Measurements from ENCODE around the gene REEP1. TPM values are rescaled to one million over a fixed set of nuclear protein-coding genes. Genes with fewer than 3 reads are reported as not detected.
A peak's percentile ranks its signal among the peaks of the same experiment; 100 is the strongest.
"Not testable (repeated sequence)": the region's sequence is repeated elsewhere in the genome, so short reads cannot be mapped to it uniquely, and the experiment has no call there.

The REEP1 gene
- total RNA-seq, 1 experiment from 2014 or later = 3.4 TPM

DNA sequence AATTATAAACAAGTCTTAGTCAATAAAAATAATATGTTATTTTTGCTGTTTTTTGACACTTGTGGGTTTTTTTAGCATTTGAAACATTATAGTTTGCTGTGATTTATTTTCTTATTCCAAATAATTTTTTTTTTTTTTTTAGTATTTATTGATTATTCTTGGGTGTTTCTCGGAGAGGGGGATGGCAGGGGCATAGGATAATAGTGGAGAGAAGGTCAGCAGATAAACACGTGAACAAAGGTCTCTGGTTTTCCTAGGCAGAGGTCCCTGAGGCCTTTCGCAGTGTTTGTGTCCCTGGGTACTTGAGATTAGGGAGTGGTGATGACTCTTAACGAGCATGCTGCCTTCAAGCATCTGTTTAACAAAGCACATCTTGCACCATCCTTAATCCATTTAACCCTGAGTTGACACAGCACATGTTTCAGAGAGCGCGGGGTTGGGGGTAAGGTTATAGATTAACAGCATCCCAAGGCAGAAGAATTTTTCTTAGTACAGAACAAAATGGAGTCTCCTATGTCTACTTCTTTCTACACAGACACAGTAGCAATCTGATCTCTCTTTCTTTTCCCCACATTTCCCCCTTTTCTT, 8.5 kb upstream of the REEP1 start:
- DNase-seq (ENCODE audit: low read depth) = not testable (repeated sequence)

- DNase-seq (ENCODE audit: low read depth) = no peak
These were observed 7.0 kb upstream of the REEP1 start for GRCh38 chr2:86344404-86344803.

GRCh38 chr2:86342488-86342887, 5.1 kb upstream of the REEP1 start:
- no peak for DNase-seq (ENCODE audit: low read depth)

- no peak for DNase-seq (ENCODE audit: low read depth)
These were observed 4.0 kb upstream of the REEP1 start for GRCh38 chr2:86341470-86341869.

DNA sequence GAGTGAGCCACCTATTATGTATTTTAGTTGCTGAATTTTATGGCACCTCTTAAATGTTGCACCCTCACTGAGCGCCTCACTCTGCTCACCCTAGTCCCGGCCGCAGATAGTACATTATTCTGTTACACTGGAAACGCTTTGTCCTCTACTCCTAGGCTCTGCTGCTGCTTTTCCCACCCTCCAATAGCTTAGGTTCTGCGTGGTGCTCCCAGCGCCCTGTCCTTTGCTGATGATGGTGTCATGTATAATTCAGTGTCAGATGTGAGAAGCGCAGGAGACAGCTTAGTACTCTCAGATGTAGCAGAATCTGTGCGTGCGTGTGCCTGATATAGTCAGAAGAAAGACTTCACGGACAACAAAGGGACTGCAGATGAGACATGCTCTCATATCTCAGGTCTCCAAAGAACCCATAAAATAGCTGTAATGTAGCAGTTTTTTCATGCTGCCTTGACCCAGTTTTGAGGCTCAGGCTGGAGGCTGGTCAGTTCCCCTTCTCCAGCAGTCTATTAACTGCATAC, 1.4 kb upstream of the REEP1 start:
- DNase-seq (ENCODE audit: low read depth) = no peak

GRCh38 chr2:86336675-86337243, 667 bp downstream of the REEP1 start:
- DNase-seq (ENCODE audit: low read depth) = no peak

GRCh38 chr2:86335865-86336674, 1.4 kb downstream of the REEP1 start:
- no peak for DNase-seq (ENCODE audit: low read depth)

DNA sequence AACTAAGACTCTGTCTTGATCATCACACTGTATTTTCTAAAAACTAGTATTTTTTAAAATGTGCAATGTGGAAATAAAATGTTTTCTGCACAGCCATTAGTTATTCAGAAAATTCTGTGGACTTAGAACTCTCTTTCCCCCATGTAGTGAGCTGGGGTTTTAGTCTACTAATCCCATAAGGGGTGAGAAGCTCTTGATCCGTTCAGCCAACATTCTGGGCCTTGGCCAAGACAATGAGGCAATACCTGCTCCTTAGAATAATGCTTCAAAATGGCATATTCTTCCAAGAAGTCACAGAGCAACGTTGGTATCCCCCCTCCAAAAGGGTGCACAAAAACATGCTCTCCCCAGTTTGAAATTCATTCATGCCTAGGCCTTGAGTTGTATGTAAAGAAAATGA, 4.0 kb downstream of the REEP1 start:
- DNase-seq (ENCODE audit: low read depth) = no peak

GRCh38 chr2:86332654-86333053, 4.8 kb downstream of the REEP1 start:
- no peak for DNase-seq (ENCODE audit: low read depth)

- no peak for DNase-seq (ENCODE audit: low read depth)
These were observed 6.0 kb downstream of the REEP1 start for GRCh38 chr2:86331384-86331783.

GRCh38 chr2:86330001-86330400, 7.4 kb downstream of the REEP1 start:
- no peak for DNase-seq (ENCODE audit: low read depth)

GRCh38 chr2:86323273-86324021, 14.0 kb downstream of the REEP1 start:
- DNase-seq (ENCODE audit: low read depth) = no peak

DNA sequence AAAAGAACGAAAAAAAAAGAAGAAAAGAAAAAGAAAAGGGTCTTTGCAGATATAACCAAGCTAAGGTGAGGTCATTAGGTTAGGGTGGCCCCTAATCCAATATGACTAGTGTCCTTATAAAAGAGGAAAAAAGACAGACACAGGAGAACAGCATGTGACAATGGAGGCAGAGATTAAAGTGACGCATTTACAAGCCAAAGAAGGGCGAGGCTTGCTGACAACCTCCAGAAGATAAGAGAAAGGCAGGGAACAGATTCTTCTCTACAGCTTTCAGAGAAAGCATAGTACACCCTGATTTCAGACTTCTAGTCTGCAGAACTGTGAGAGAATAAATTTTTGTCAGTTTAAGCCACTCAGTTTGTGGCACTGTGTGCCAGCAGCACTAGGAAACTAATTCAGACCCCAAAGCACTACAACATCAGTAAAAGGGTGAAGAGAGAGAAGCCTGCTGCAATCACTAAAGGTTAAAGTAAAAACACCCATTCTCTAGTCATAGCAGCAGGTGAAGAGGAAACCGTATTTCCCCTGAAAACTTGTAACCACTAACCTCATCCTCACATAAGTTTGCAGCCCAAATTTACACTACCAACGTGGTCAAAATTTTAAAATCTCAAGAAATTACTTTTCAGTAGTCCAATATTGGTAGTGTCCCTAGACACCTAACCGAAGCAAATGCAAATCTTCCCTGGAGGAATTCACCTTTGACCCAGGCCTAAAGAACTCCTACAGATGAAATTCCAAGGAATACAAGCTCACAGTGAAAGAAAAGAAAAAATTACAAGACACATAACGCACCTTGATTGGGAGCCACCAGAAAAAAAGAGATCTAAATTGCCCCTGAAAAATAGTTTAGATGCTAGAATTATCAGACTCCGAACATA, 17.5 kb downstream of the REEP1 start:
- DNase-seq (ENCODE audit: low read depth) = no peak

- DNase-seq (ENCODE audit: low read depth) = no peak
These were observed 22.3 kb downstream of the REEP1 start for GRCh38 chr2:86315084-86315483.

DNA sequence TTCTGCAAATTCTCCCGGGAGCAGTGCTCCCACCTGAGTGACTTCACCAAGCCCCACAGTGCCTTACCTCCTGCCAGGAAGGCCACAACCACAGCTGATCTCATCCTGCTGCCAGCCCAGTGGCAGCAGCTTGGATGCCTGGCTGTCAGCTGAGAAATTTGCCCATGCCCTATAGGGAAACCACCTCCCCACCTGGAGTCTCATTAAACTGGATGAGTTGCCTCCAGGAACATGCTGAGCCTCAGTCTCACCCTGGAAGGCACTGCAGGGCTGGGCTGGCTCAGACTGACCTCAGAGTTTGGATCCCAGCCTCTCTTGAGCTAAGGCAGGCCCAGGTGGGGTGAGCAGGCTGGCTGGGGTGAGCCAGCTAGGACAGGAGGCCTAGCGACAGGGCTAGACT, 23.3 kb downstream of the REEP1 start:
- DNase-seq (ENCODE audit: low read depth) = peak; percentile 65

DNA sequence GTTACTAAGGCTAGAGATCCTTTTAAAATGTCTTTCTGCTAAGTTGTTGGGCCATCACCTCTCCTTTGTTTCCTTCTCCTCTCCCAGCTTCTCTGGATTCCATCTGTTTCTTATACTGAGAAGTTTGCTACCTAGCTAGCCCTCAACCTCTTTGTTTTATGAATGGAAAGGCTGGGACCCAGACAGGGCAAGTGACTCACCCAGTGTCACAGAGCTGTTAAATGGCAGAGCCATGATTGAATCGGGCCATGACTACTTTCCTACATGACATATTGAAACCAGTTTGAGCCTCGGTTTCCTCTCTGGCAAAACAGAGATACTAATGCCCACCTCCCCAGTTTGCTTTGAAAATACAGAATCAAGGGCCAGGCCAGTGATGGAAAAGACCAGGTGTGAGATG, 24.1 kb downstream of the REEP1 start:
- DNase-seq (ENCODE audit: low read depth) = peak; percentile 25

GRCh38 chr2:86311879-86312278, 25.5 kb downstream of the REEP1 start:
- DNase-seq (ENCODE audit: low read depth) = no peak

DNA sequence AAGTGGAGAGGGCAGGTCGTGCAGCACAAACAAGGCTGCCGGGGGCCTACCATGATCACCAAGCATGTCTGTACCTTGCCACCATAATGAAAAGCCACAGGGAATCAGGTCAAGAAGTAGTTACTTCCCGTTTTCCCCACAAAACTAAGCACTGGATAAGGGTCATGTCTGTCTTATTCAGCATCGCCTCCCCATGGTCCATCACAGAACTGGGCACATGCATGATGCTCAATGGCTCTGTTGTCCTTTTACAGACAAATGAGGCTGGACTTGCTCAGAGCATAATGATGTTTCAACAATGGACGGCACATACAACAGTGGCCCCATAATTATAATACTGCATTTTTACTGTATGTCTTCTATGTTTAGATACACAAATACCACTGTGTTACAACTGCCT, 27.5 kb downstream of the REEP1 start:
- no peak for DNase-seq (ENCODE audit: low read depth)

GRCh38 chr2:86308984-86309695, 28.3 kb downstream of the REEP1 start:
- no peak for DNase-seq (ENCODE audit: low read depth)

- DNase-seq (ENCODE audit: low read depth) = no peak
These were observed 29.1 kb downstream of the REEP1 start for GRCh38 chr2:86308356-86308755.

DNA sequence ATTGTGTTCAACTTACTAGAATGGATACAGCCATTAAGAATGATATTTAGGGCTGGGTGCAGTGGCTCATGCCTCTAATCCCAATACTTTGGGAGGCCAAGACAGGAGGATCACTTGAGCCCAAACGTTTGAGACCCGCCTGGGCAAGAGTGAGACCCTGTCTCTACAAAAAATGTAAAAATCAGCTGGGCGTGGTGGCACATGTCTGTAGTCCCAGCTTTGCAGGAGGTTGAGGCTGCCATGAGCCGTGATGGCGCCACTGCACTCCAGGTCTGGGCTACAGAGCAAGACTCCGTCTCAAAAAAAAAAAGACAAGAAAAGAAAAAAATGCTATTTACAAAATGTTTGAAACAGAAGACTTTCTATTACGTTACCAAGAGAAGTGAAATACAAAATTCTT, 30.0 kb downstream of the REEP1 start:
- DNase-seq (ENCODE audit: low read depth) = no peak
